PC-3 (cell line): ENCODE measurements around the gene CFL1. TPM values are rescaled to one million over a fixed set of nuclear protein-coding genes. Genes with fewer than 3 reads are reported as not detected.

ENCODE experiments used
- ATAC-seq: fragments of 200-7000 bp; cut with Tn5 transposase; 2 replicates; pipeline ENCODE4 v1.9.1; 2020; ENCODE audit warnings: mild to moderate bottlenecking, moderate library complexity
- BruUV-seq: library from RNA; stranded (reverse); fragments of 400-500 nt; replicated peaks from 2 replicates; lab custom pipeline; 2021; lab: Mats Ljungman, UMichigan
- CTCF ChIA-PET: fragments of 300-600 bp; sonication (Branson Sonifier 250); formaldehyde crosslinking; loops from one replicate; lab custom pipeline; 2022; ENCODE audit warnings: antibody characterized with exemption; lab: Charles Lee
- POLR2A ChIA-PET: fragments of 300-600 bp; sonication (Branson Sonifier 250); formaldehyde crosslinking; loops from one replicate; lab custom pipeline; 2022; ENCODE audit warnings: antibody characterized with exemption; ENCODE audit not compliant: unreplicated experiment; lab: Charles Lee
- DNase-seq: peaks from one replicate; pipeline ENCODE4 v3.0.0-alpha.2; 2015
- H2AFZ ChIP-seq: fragments of 300-600 bp; sonication (generic); 2 replicates; pipeline ENCODE4 v1.6.0; 2016; ENCODE audit warnings: antibody characterized with exemption, low read length
- H3F3A ChIP-seq: fragments of 300-600 bp; sonication (generic); one replicate; pipeline ENCODE4 v1.6.0; 2017; ENCODE audit warnings: antibody characterized with exemption, low read length, control low read depth, mild to moderate bottlenecking; ENCODE audit not compliant: unreplicated experiment
- H3K27ac ChIP-seq: fragments of 300-600 bp; sonication (generic); 2 replicates; pipeline ENCODE4 v1.5.1; 2016; ENCODE audit warnings: mild to moderate bottlenecking, low read length
- H3K27me3 ChIP-seq: fragments of 300-600 bp; sonication (generic); 2 replicates; pipeline ENCODE4 v1.6.1; 2016; ENCODE audit warnings: low read length, mixed read lengths
- H3K36me3 ChIP-seq: fragments of 300-600 bp; sonication (generic); 2 replicates; pipeline ENCODE4 v1.6.1; 2016; ENCODE audit warnings: low read depth, mixed run types, low read length, mixed read lengths
- H3K4me1 ChIP-seq: fragments of 300-600 bp; sonication (generic); 2 replicates; pipeline ENCODE4 v1.5.1; 2016; ENCODE audit warnings: low read length; ENCODE audit not compliant: insufficient read depth
- H3K4me2 ChIP-seq: fragments of 300-600 bp; sonication (generic); 2 replicates; pipeline ENCODE4 v1.6.0; 2016; ENCODE audit warnings: low read length
- H3K4me3 ChIP-seq: fragments of 300-600 bp; sonication (generic); 2 replicates; pipeline ENCODE4 v1.5.1; 2016; ENCODE audit warnings: mild to moderate bottlenecking, low read length, mixed read lengths
- H3K79me2 ChIP-seq: fragments of 300-600 bp; sonication (generic); 2 replicates; pipeline ENCODE4 v1.6.1; 2017; ENCODE audit warnings: low read length, mixed read lengths
- H3K9ac ChIP-seq: fragments of 300-600 bp; sonication (generic); 2 replicates; pipeline ENCODE4 v1.6.0; 2016; ENCODE audit warnings: mild to moderate bottlenecking, low read length
- H3K9me2 ChIP-seq: fragments of 300-600 bp; sonication (generic); replicated peaks from 2 replicates; pipeline ENCODE4 v1.6.1; 2016; ENCODE audit warnings: mixed run types, low read length, mixed read lengths
- H3K9me3 ChIP-seq: fragments of 300-600 bp; sonication (generic); 2 replicates; pipeline ENCODE4 v1.6.1; 2016; ENCODE audit warnings: low read length, mixed read lengths
- H4K20me1 ChIP-seq: fragments of 300-600 bp; sonication (generic); 2 replicates; pipeline ENCODE4 v1.6.1; 2016; ENCODE audit warnings: low read length, mixed read lengths
- EZH2 ChIP-seq: fragments of 300-600 bp; sonication (generic); IDR thresholded peaks from one replicate; pipeline ENCODE4 v1.6.1; 2017; ENCODE audit warnings: antibody characterized with exemption, mild to moderate bottlenecking, low read length; ENCODE audit not compliant: unreplicated experiment
- EZH2phosphoT487 ChIP-seq: fragments of 300-600 bp; sonication (generic); IDR thresholded peaks from 2 replicates; pipeline ENCODE4 v1.6.1; 2018; ENCODE audit warnings: mild to moderate bottlenecking, antibody characterized with exemption, low read length, borderline replicate concordance
- intact Hi-C: fragments of 100-400 bp; cut with micrococcal nuclease; formaldehyde crosslinking; loops from 2 replicates; pipeline ENCODE4 v1.9.0; 2023
- total RNA-seq: library from RNA; depleted of rRNA; stranded (reverse); fragments of >200 nt; gene quantifications from 2 replicates; pipeline ENCODE4 v1.2.3, GENCODE V29; 2014
- TF ChIP-seq, protein P1 (sequence below): fragments of 300-600 bp; sonication (generic); conservative IDR thresholded peaks from 2 replicates; pipeline ENCODE4 v1.5.1; 2017; ENCODE audit warnings: antibody characterized with exemption, low read depth, mild to moderate bottlenecking, low read length

The CFL1 gene
- total RNA-seq, 1 experiment from 2014 or later = 2,710 TPM

DNA sequence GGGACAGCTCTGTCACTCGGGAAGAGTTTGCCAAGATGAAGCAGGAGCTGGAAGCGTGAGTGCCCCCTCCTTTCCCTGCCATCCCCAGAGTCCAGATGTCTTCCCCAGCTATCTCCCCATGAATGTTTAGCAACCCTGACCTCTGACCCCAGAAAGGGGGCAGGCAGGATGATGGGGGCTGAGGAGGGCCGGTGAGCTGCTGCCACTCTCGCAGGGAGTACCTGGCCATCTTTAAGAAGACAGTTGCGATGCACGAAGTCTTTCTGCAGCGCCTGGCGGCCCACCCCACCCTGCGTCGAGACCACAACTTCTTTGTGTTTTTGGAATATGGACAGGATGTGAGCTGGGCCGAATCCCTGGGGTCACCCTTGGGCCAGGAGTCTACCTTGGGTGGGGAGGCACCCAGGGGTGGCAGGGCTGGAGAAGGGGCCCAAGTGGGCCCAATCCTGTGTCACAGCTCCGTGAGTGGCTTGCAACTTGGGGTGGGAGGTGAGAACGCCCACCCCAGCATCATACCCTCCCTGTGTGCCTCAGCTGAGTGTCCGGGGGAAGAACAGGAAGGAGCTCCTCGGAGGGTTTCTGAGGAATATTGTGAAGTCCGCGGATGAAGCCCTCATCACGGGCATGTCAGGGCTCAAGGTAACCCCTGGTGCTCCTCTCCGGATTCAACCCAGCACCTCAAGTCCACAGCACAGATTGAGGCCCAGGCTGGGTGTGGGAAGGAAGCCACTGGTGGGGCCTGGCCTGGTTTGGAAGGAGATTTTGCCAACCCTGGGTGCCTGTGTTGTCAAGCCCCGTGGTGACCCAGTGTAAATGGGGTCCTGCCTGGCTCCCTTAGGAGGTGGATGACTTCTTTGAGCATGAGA lies 7.5 kb downstream of the CFL1 start:
- Histone ChIP-seq H3K27me3 (no peaks in the 10 kb centered on the region), H3K9me3 (no peaks in the 10 kb centered on the region), H4K20me1 (peaks cover 28% of the 10 kb centered on the region), H3K4me1 (peaks cover 12% of the 10 kb centered on the region), H3K9me2 (no peaks in the 10 kb centered on the region), H3F3A (no peaks in the 10 kb centered on the region), H3K4me2 (no peak overlapping the region), H3K9ac (no peak overlapping the region), H3K36me3 (peaks cover 43% of the 10 kb centered on the region), H3K79me2 (peaks cover 17% of the 10 kb centered on the region), H2AFZ (no peak overlapping the region), H3K4me3 (no peak overlapping the region), H3K27ac (no peak overlapping the region)
- DNase-seq = no peak
- CTCF ChIA-PET = interaction anchor here (0.6 to 1.7 kb wide), 3 partner anchors 10 to 180 kb away, joined by 4 to 6 read pairs (median 4); partner anchors contain the start of gene MUS81
- POLR2A ChIA-PET = interaction anchor here (0.5 to 0.6 kb wide), 2 partner anchors 78 to 136 kb away, joined by 3 to 7 read pairs; no protein-coding TSS in a partner anchor
- TF ChIP-seq EZH2phosphoT487 (no peak), EZH2 (no peak)
- TF ChIP-seq, protein P1, sequence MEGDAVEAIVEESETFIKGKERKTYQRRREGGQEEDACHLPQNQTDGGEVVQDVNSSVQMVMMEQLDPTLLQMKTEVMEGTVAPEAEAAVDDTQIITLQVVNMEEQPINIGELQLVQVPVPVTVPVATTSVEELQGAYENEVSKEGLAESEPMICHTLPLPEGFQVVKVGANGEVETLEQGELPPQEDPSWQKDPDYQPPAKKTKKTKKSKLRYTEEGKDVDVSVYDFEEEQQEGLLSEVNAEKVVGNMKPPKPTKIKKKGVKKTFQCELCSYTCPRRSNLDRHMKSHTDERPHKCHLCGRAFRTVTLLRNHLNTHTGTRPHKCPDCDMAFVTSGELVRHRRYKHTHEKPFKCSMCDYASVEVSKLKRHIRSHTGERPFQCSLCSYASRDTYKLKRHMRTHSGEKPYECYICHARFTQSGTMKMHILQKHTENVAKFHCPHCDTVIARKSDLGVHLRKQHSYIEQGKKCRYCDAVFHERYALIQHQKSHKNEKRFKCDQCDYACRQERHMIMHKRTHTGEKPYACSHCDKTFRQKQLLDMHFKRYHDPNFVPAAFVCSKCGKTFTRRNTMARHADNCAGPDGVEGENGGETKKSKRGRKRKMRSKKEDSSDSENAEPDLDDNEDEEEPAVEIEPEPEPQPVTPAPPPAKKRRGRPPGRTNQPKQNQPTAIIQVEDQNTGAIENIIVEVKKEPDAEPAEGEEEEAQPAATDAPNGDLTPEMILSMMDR = no peak
- BruUV-seq = no TSS peak
- ATAC-seq = no peak; the same call in 1 of the 2 replicates
- intact Hi-C loops = no loop called here

GRCh38 chr11:65849771-65850216 lies 8.2 kb downstream of the CFL1 start:
- H3K4me2 ChIP-seq = no peak overlapping the region
- POLR2A ChIA-PET = interaction anchor here (0.5 to 0.7 kb wide), 3 partner anchors 9 to 137 kb away, joined by 3 to 7 read pairs (median 3); no protein-coding TSS in a partner anchor
- peaks cover 22% of the 10 kb centered on the region for H4K20me1 ChIP-seq
- intact Hi-C loops = no loop called here
- H3K27ac ChIP-seq = no peak overlapping the region
- H3K4me1 ChIP-seq = peaks cover 6% of the 10 kb centered on the region
- BruUV-seq = no TSS peak
- CTCF ChIA-PET = interaction anchor here (1.7 kb wide), 1 partner anchor 10 kb away, joined by 4 read pairs; the partner anchor contains the start of gene MUS81
- no peak overlapping the region for H3K4me3 ChIP-seq
- H3K27me3 ChIP-seq = no peaks in the 10 kb centered on the region
- peaks cover 36% of the 10 kb centered on the region for H3K36me3 ChIP-seq
- H2AFZ ChIP-seq = no peak overlapping the region
- no peaks in the 10 kb centered on the region for H3K9me3 ChIP-seq
- ATAC-seq (no peak), DNase-seq (no peak)
- TF ChIP-seq, protein P1 = no peak
- TF ChIP-seq EZH2phosphoT487 (no peak), EZH2 (no peak)
- H3K79me2 ChIP-seq = peaks cover 10% of the 10 kb centered on the region
- H3F3A ChIP-seq = no peaks in the 10 kb centered on the region
- H3K9ac ChIP-seq = no peak overlapping the region
- no peaks in the 10 kb centered on the region for H3K9me2 ChIP-seq
